Activated T-cell treated with anti-CD3 and anti-CD28 coated beads for 48 hours (primary cell): ENCODE measurements around the gene IGFBPL1.
"Not testable (repeated sequence)": the region's sequence is repeated elsewhere in the genome, so short reads cannot be mapped to it uniquely, and the experiment has no call there.

Experiments used
- DNase-seq: peaks from one replicate; pipeline ENCODE4 v3.0.0-alpha.2; 2020; ENCODE audit warnings: low read depth

Gene IGFBPL1

GRCh38 chr9:38377336-38378083 is 46.7 kb downstream of the IGFBPL1 start:
- DNase-seq, result not testable (repeated sequence)

- no peak for DNase-seq
Observed at GRCh38 chr9:38376021-38376670, 48.1 kb downstream of the IGFBPL1 start.

DNA sequence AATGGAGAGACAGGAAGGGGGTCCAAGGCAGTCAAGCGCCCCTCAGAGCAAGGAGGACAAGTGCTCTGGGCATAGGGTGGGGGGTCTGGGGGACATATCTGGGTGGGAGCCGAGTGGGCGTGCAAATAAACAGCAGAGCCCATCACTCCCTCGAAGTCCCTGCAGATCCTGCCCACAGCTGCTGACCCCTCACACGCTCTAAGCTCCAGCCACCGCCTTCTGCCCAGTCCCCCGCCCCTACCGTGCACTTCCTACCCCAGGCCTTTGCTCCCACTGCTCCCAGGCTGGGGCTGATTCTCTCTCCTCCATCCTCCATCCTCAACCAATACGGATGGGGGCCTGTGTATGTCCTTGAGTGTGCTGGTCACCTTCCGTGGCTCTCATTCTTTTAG is 48.7 kb downstream of the IGFBPL1 start:
- DNase-seq, result no peak

DNA sequence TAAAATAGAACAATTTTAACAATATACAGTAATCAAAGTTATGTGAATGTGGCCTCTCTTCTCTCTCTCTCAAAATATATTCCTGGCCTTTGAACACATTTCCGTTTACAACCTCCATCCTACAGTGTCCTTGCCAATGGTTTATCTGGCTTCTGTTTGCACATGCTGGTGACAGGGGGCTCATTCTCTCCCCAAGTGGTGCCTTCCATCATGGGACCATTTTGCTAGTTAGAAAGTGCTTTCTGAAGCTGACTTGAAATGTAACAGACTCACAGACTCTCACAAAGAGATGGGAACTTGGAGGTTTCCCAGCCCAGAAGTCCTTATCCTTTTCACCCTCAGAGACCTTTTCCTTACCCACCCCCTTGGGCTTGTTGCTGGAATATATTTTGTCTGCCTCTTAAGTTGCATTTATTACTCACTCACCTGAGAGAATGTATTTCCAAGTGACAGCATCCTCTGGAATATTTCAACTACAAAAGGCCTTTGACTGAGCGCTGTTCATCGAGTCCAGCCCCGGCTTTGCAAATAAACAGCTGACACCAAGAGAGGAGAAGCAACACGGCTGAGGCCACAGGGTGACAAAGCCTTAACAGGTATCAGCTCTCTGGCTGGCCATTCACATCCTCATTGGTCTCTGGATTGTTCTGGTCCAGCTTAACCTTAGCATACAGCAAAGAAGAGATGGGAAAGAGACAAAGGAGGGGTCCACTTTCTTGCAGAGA is 49.2 kb downstream of the IGFBPL1 start:
- no peak for DNase-seq

- DNase-seq, result no peak
Observed at GRCh38 chr9:38373679-38374078, 50.6 kb downstream of the IGFBPL1 start.

- no peak for DNase-seq
Observed at GRCh38 chr9:38372762-38373619, 51.3 kb downstream of the IGFBPL1 start.

DNA sequence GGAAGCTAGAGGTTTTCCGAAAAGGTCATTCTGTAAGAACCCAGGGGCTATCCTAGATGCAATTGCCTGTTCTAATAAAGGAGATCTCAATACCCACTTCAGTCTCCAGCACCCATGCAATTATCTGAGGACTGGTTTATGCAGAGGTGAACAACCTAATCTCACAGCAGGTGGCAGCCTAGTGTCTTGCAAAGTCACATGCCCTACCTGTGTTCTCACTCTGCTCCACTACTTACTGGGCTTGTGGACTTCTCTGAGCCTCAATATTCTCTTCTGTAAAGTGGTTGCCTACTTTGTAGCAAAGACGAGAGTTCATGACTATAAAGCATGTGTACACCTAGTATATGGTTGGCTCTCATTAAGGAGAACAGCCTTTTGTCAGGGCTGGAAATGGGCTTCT is 52.8 kb downstream of the IGFBPL1 start:
- DNase-seq, result no peak

DNA sequence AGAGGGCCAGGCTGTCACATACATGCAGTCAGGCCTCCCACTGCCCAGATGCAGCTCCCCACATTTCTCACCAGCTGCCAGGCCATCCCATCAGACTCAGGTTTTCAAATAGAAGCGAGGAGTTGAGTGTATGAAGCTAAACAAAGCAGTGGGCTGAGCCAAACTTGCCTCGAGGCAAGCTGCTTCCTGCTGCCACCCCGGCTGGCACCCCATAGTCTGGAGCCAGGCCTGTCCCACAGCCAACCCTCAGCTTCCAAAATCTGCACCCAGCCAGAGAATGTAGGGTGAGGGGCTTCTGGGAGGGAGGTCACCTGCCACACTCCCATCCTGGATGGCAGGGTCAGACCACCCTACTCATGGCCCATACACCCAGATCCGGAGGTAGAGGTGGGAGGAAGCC is 54.1 kb downstream of the IGFBPL1 start:
- DNase-seq, result no peak

- no peak for DNase-seq
Observed at GRCh38 chr9:38368731-38369130, 55.5 kb downstream of the IGFBPL1 start.

GRCh38 chr9:38367898-38368297 is 56.4 kb downstream of the IGFBPL1 start:
- DNase-seq, result no peak

GRCh38 chr9:38363589-38363925 is 60.7 kb downstream of the IGFBPL1 start:
- DNase-seq, result no peak

DNA sequence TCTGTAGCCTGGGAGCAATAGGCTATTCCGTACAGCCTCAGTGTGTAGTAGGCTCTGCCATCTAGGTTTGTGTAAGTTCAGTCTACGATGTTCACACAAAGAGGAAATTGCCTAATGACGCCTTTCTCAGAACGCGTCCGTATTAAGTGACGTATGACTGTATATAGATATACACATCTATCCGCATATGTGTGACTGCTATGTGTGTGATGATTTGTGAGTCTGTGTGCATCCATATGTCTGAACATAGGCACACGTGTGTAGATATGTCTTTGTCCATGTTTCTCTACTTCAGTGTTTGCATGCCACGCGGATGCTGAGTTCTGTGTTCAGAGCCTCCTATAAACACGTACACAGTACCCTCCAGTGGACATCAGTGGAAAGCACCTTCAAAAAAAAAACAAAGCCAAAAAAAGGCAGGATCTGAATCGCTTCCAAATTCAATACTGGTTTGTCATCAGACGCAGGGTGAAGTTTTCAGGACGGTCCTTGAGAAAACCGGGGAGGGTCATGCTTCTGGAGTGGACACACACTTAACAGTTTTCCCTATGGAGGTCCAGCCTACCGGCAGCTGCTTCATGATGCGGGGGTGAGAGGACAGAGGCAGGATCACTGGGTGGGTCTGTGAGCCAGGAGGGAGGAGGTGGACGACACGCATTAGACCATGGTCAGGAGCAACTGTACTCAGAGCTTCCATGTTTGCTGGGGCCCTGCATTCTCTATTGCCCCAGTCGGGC is 61.2 kb downstream of the IGFBPL1 start:
- DNase-seq, result peak; percentile 2

GRCh38 chr9:38361473-38361850 is 62.8 kb downstream of the IGFBPL1 start:
- no peak for DNase-seq

DNA sequence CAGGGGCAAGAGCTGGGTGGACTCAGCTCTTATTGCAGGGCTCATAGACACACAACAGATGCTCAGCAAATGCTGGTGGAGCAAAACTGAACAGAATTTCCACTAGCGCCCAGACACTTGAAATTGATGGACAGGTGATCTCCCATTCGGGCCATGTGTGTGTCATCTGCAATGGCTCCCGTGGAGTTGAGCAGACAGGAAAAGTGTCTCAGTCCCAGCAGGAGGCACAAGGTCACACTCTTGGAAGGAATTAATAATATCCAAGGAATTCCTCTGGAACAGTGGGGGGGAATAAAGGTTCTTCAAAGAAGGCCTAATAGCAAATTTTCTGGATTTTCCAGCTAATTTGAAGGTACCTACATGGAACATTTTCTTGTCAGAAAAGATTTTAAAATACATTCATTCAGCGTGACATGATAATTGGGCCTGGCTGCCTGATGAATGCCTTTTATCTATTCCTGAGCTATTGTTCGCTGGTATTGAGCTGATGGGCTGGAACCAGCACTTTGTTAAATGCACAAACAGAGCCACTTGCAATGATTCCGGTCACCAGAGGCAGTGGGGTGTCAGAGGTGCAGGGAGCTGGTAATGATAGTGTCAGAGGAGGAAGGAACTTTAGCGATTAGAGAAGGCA is 63.3 kb downstream of the IGFBPL1 start:
- no peak for DNase-seq

DNA sequence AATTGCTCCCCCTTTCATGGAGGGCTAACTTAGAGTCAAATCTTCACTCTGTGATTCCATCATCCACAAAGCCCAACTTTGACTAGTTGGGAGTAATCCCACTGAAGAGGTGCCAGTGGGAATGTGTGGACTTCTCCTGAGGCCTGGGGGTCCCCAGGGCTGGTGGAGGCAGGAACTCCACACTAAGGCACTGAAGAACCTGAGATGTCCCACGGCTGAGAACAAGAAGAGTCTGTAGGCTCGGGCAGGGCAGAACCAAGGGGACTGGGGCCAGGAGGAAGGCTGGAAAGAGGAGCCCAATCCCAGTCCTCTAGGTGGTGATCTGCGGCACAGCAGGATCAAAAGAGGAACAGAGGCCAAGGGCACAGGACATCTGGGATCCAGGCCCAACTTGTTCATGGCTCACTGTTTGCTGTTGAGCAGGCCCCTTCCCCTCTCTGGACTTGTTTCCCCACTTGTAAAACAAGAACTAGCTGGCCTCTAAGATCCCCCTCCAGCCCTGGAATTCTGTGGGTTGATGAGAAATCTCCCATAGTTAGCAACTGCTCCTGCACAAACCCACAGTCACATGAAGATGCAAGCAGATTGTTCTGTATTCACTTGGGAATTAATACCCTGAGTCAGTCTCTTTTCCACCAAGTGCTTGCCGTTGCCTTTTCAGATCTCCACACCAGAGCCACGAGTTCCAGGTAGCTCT is 64.4 kb downstream of the IGFBPL1 start:
- no peak for DNase-seq

DNA sequence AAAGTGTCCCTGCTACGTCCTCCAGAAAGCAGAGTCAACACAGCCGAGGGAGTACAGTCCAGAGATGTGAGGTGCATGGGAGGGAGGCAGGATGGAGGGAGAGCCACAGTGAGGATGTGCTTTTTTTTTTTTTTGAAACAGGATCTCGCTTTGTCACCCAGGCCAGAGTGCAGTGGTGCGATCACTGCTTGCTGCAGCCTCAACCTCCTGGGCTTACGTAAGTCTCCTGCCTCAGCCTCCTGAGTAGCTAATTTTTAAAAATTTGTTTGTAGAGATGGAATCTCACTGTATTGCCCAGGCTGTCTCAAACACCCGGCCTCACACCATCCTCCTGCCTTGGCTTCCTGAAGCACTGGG is 65.0 kb downstream of the IGFBPL1 start:
- no peak for DNase-seq

DNA sequence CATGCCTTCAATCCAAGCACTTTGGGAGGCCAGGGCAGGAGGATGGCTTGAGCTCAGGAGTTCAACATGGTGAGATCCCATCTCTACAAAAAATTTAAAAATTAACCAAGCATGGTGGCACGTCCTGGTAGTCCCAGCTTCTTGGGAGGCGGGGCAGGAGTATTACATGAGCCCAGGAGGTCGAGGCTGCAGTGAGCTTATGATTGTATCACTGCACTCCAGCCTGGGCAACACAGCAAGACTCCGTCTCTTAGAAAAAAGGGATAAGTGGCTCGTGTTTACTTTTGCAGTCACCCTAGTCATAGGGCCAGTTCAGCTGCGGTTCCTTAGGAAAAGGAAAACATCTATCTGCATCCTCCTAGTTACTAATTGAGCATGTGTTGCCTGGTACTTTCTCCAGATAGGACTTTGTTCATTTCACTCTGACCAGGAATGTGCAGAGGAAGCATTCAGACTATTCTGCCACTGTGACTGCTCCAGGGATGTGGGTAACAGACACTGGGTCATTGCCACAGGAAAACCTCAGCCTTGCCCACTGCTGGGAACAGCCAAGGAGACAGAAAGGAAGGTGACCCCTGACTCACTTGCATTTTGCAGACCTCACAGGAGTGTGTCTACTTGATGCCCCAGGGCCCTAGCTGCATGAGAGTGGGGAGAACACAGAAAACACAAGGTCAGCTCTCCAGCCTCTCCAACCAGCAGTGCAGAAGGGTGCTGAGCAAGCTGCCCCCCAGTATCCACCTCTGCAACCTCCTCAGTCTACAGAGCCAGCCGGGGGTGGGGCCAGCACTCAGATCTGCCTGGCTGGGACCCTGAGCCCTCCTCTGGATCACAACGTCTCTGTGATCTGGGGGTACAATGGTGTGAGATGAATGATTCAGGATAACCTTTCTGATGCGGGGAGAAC is 65.6 kb downstream of the IGFBPL1 start:
- DNase-seq, result no peak

DNA sequence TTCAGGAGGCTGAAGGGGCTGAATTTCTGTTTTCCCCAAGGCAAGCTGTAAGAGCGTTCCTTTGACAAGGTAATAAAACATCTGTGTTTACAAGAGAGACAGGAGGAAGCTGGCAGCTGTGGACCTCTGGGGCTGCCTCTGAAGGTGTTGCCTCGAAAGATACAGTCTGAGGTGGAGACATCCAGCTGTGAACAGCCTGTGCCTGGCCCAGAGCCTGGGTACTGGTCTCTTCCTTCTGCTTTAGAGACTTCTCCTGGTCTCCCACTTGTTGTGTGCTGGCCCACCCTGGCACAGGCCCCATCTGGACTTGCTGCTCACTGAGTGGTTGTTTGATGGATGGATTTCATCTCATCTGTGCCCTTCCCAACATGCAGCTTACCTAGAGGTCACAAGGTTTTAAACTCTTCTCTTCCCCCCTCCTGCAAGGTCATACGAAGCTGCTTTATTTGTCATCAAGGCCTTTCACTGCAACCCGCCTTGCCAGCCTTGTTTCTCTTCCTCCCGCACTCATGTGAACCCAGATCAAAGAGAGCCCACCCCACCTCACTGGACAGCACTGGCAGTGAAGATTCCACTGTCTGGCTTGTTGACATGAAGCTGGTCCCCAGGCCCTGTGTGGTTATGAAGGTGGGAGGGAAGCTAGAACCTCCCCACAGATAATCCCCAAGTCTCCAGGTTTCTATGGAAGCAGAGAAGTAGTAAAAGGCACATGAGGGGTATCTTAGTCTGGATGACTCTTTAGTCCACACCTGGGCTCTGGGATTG is 66.7 kb downstream of the IGFBPL1 start:
- no peak for DNase-seq

DNA sequence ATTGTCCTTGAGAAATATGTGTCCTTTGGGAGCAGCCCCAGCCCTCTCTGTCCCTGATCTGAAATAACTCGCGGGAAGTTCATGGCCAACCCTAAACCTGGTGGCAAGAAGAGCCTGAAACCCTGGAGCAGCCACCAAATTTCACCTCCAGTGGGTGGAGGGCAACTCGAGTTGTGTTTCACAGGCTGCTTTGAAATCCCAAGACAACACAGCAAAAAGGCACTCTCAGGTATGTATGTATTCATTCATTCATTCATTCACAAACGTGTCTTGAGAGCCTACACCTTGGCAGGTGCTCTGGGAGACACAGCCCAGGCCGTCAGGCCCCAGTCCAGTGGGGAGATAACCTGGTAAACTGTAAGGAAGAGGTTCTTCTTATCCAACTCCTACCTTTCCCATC is 67.4 kb downstream of the IGFBPL1 start:
- no peak for DNase-seq
